ENCODE results near the gene ISG20L2. TPM values are rescaled to one million over a fixed set of nuclear protein-coding genes. Genes with fewer than 3 reads are reported as not detected.
A peak's percentile ranks its signal among the peaks of the same experiment; 100 is the strongest.

The ISG20L2 gene
- total RNA-seq, 2 donors from 2014 or later = 38.8 to 74.9 TPM

DNA sequence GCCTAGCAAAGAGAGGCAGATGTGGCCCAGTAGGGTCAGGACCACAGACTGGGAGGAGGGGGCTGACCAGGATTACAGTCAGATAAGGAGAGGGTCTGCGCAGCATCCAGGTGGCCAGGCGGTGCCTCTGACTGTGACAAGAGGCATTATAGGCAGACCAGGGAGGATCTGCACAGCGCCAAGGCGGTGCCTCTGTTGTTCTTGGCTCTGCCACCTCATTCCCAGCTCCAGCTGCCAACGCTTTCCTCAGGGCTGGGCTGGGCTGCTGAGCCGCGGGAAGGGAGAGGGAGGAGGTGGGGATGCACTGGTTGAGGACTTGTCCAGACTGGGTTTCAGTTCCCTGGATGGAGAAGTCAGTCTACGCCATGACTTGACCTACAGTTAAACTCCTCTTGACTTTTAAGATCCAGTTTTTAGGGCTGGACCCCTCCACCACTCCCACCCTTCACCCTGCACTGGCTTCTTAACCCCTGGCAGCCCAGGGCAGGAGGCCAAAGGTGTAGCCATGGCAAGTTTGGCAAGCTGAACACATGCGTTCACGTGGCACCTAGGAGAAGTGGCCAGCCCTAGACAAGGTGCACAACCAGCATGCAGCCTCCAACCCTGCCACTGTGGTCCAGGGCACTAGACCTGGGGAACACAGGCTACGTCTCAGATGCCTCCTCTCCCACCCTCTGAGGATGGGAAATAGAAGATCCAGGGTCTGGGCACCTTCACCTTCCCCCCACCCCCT, 18.6 kb downstream of the ISG20L2 start:
- Mint-ChIP-seq H3K4me1 (peaks cover 6% of the 10 kb centered on the region), H3K27ac (peak overlapping the region; percentile 15), H3K27me3 (no peaks in the 10 kb centered on the region)

DNA sequence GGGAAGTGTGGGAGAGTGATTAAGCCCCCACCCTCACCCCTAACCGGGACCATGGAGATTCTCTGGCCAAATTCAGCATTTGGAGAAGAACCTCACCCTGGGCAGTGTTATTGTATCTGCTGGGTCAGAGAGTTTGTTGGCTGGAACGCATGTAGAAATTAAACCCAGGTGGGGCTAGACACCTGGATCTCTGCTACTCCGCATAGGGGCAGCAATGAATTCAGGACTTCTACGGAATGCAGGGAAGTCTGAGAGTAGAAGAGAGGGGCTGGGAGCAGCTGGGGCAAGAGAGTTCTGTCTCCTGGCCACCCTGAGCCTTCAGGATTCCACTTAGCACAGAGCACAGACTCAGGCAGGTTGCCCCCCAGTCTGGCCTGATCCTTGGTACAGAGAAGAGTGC, 19.5 kb downstream of the ISG20L2 start:
- ATAC-seq (replicated peaks) = no peak
- Mint-ChIP-seq H3K4me1 (peaks cover 11% of the 10 kb centered on the region), H3K27me3 (peaks cover 6% of the 10 kb centered on the region), H3K36me3 (ENCODE audit: low read depth) (no peaks in the 10 kb centered on the region), H3K4me3 (no peak overlapping the region), H3K9me3 (no peaks in the 10 kb centered on the region), H3K27ac (peak overlapping the region; percentile 15)

More for the DNA sequence above, 18.6 kb downstream of the ISG20L2 start:
- Mint-ChIP-seq H3K9me3 (no peaks in the 10 kb centered on the region), H3K4me3 (no peak overlapping the region), H3K36me3 (ENCODE audit: low read depth) (no peaks in the 10 kb centered on the region)
- no peak for ATAC-seq (replicated peaks)

DNA sequence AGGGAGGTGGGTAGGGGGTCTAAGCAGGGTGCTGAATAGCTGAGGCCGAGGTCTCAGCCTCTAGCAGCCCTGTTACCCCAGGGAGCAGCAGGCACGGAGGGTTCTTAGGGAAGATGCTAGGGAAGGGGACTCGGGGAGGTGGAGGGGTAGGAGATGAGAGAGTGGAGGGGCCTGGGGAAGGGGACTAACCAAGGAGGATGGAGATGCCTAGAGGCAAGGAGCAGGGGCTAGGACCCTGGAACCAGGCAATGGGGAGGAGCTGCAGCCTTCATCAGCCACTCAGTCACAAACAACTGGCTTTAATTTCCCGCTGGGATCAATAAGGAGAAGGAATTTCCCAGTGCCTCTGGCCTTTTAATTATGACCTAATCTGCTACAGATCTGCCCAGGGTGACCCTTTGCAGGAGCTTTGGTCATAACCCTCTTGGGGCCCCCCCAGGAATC, 20.3 kb downstream of the ISG20L2 start:
- no peaks in the 10 kb centered on the region for H3K36me3 Mint-ChIP-seq (ENCODE audit: low read depth)
- no peak overlapping the region for H3K4me3 Mint-ChIP-seq
- ATAC-seq (replicated peaks) = no peak
- H3K27ac Mint-ChIP-seq = no peak overlapping the region
- H3K27me3 Mint-ChIP-seq = peaks cover 9% of the 10 kb centered on the region
- H3K4me1 Mint-ChIP-seq = peaks cover 11% of the 10 kb centered on the region
- H3K9me3 Mint-ChIP-seq = no peaks in the 10 kb centered on the region

DNA sequence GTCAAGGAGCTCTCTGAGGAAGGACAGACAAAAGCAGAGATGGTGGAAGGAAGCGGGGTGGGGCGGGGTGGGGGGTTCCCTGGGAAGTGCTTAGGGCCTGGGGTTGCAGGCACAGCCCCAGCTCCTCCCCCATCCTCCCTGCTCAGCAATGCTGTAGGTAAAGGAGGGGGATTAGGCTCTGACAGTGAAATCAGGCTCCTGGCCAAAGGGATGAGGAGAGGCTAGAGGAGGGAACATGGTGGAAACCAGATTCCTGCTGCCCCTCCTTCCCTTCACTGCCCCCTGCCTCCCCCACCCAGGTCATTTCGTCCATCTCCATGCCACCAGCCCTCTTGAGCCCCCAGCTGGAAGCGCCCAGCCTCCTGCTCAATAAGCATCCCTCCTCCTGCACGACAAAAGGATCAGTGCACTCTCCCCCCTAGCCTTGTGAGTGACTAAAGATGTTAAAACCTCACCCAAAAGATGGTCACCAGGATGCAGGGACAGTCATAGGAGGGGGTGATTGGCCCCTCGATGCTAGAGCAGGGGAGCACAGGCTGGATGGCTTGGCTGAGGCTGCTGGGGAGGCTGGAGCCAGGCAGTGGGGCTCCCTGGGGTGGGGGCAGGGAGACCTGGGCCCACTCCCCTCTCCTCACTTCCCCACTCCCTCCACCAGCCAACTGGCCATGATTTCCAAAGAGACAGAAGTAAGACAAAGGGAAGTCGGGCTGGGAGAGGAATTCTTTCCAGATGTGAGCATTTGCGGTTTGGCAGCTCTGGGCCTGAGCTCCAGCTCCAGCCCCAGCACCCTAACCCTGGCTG, 20.9 kb downstream of the ISG20L2 start:
- peak overlapping the region; percentile 85 for H3K4me3 Mint-ChIP-seq
- H3K4me1 Mint-ChIP-seq = peaks cover 11% of the 10 kb centered on the region
- H3K36me3 Mint-ChIP-seq (ENCODE audit: low read depth) = no peaks in the 10 kb centered on the region
- no peaks in the 10 kb centered on the region for H3K9me3 Mint-ChIP-seq
- peaks cover 12% of the 10 kb centered on the region for H3K27me3 Mint-ChIP-seq
- ATAC-seq (replicated peaks) = no peak
- H3K27ac Mint-ChIP-seq = peak overlapping the region; percentile 42

DNA sequence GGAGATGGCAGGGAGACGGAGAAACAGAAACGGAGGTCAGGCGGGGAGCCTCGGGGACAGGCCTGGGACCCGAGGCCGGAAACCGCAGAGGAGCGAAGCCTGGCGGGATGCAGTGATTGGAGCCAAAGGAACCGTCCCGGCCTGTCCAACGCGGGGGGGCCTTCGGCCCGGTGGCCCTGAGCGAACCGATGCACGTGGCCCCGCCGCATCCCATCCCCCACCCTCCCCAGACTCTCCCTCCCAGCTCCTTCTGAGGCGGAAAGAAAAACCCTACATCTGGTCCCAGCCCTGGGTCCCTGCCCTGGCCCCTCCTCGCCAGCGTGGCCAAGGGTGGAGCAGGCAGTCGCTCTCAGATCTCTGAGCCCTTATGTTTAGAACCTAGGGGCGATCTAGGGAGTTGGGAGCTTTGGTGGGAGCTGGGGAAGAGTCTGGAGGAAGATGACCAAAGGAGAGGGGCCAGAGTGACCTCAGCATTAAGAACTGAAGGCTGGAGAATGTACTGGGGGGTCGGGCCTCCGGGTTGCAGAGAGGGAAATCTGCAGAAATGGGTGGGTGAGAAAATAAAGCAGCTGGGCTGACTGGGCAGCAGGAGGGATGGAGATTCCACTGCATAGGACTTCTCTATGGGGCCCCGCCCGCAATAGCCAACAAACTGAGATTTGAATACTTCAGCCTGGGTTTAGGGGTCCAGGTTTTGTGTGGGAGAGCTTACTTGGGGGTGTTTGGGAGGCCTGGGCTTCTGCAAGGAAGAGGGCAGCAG, 21.7 kb downstream of the ISG20L2 start:
- Mint-ChIP-seq H3K4me3 (peak overlapping the region; percentile 85), H3K27ac (peak overlapping the region; percentile 89)
- no peak for ATAC-seq (replicated peaks)

DNA sequence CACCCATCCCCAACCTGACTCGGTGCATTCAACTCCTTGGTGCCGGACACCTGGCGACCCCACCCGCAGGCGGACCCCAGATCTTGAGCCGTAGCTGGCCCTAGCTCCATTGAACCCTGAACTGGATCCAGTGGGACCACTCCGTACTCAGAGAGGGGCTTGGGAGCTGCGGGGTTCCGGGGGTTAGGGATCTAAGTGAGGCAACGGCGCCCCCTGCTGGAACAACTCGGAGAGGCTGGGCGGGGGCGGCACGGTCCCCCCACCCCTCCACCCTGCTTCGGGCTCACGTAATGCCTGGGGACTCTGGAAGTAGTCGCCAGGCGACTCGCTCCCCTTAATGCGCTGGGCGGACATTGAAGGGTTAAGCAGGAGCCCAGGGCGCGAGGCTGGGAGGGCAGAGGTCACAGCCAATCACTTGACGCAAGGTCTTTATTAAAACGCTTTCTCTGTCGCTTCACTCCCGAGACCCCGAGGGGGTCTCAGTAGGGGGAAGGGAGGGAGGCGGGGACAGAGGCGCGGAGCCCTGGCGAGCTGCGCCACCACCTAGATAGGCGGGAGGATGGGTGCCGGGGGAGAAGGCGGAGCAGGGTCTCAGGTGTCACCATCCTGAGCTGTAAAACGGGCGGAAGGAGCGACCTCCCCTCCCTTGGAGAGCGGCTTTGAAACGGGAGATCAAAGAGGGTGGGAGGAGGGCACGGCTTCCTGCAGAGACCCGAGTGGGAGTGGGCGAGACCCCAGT, 22.5 kb downstream of the ISG20L2 start:
- peaks cover 11% of the 10 kb centered on the region for H3K4me1 Mint-ChIP-seq
- peaks cover 16% of the 10 kb centered on the region for H3K27me3 Mint-ChIP-seq
- peak overlapping the region; percentile 89 for H3K27ac Mint-ChIP-seq
- no peaks in the 10 kb centered on the region for H3K36me3 Mint-ChIP-seq (ENCODE audit: low read depth)
- peak; percentile 78 for ATAC-seq (replicated peaks)
- no peaks in the 10 kb centered on the region for H3K9me3 Mint-ChIP-seq
- peak overlapping the region; percentile 85 for H3K4me3 Mint-ChIP-seq

More for the DNA sequence above, 21.7 kb downstream of the ISG20L2 start:
- Mint-ChIP-seq H3K9me3 (no peaks in the 10 kb centered on the region), H3K36me3 (ENCODE audit: low read depth) (no peaks in the 10 kb centered on the region), H3K4me1 (peaks cover 11% of the 10 kb centered on the region), H3K27me3 (peaks cover 12% of the 10 kb centered on the region)

DNA sequence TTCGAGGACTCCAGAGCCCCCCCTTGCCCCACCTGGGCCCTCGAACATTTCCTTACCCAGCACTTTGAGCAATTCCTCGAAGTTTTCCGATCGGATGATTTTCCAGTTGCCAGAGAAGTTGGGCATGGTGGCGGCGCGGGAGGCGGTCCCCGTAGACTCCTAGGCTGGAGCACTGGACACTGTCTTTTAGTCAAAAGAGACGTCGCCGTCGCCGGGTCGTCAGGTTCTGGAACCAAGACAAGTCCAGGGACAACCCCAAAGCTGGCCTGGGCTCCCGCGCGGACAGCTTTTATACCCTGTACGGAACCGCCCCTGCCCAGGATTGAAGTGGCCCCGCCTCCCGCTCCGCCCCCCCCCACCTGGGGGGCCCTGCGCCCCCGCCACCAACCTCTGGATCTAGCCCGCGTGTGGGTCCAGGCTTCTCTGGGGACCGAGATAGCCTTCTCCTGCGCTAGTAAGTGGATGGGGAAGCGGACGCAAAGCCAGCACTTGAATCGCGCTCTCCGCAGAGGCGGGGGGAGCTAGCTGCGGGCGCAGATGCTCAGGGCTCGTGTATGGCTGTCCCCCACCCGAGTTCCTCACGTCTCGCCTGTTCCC, 23.1 kb downstream of the ISG20L2 start, which contains the start of gene CRABP2:
CRABP2 (minus strand) TSS at position 263 of the 597 bp plus-strand sequence; CDS start at position 126, 137 bp downstream.
- peaks cover 16% of the 10 kb centered on the region for H3K27me3 Mint-ChIP-seq
- ATAC-seq (replicated peaks) = peak; percentile 48

DNA sequence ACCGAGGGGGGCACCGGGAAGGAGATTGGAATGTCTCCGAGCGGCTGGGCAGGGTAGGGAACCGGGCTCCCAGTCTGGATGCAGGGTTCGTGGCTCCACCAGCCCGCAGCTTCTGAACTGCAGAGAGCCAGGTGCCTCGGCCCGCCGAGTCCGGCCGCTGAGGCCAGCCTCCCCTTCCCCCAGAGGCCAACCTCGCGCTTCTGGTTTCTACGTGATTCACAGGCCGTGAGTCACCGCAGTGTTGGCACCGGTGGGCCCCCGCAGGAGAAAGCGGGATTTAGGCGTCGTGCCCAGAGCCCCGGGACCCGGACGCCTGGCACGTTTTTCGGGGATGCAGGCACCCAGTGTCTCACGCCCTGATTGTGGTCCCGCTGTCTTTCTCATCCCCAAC, 23.6 kb downstream of the ISG20L2 start:
- Mint-ChIP-seq H3K4me3 (peak overlapping the region; percentile 85), H3K36me3 (ENCODE audit: low read depth) (no peaks in the 10 kb centered on the region), H3K27ac (peak overlapping the region; percentile 89), H3K4me1 (peaks cover 11% of the 10 kb centered on the region), H3K9me3 (no peaks in the 10 kb centered on the region), H3K27me3 (peaks cover 16% of the 10 kb centered on the region)
- ATAC-seq (replicated peaks) = peak; percentile 72

More for the DNA sequence above, 23.1 kb downstream of the ISG20L2 start, which contains the start of gene CRABP2:
- Mint-ChIP-seq H3K36me3 (ENCODE audit: low read depth) (no peaks in the 10 kb centered on the region), H3K9me3 (no peaks in the 10 kb centered on the region), H3K4me3 (peak within 1 kb of the TSS; percentile 85), H3K27ac (peak within 1 kb of the TSS; percentile 89), H3K4me1 (peaks cover 11% of the 10 kb centered on the region)

DNA sequence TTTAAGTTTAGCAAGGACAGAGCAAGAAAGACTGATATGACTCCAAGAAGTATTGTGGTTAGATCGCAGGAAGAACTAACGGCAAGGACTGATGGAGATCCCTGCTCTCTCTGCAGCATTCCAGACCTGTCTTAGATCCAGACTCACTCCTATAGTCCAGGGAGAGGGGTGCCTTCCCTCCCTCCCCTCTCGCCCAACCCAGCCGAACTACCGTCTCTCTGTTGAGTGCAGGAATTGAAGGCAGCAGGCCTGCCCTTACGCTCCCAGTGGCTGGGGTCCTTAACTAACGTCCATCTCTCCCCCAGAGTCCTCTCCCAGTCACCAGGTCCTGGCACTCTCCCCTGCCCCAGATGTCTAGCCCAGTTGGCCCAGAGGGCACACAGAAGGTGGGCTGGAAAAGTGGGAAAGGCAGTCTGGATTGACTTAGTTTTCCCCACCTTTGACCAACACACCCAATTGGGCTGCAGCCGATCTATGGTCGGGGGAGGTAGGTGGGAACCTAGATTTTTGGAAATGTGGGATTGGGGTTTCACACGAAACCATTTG, 24.3 kb downstream of the ISG20L2 start:
- H3K9me3 Mint-ChIP-seq = no peaks in the 10 kb centered on the region
- peaks cover 21% of the 10 kb centered on the region for H3K27me3 Mint-ChIP-seq
- H3K27ac Mint-ChIP-seq = no peak overlapping the region
- peaks cover 11% of the 10 kb centered on the region for H3K4me1 Mint-ChIP-seq
- ATAC-seq (replicated peaks) = no peak
- no peaks in the 10 kb centered on the region for H3K36me3 Mint-ChIP-seq (ENCODE audit: low read depth)
- peak overlapping the region; percentile 85 for H3K4me3 Mint-ChIP-seq

DNA sequence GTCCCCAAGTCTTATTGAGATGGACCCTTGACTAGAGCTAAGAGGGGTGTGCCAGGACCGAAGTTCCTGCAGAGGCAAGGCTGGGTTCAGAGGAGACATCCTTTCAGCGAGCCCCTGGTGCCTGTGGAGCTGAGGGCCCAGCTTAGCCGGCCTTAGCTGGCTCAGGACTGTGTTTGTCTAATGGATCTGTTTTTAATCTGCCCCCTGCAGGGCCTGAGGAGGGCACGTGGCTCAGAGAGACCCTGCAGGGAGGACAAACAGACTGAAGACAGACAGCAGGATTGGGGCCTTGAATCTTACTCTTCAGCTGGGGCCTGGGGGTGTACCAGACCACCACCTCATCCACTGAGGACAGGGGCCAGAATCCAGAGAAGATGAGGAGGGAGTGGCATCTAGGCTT, 24.8 kb downstream of the ISG20L2 start:
- H3K4me1 Mint-ChIP-seq = peaks cover 11% of the 10 kb centered on the region
- peak overlapping the region; percentile 85 for H3K4me3 Mint-ChIP-seq
- H3K27ac Mint-ChIP-seq = no peak overlapping the region
- H3K27me3 Mint-ChIP-seq = peaks cover 24% of the 10 kb centered on the region
- no peaks in the 10 kb centered on the region for H3K9me3 Mint-ChIP-seq
- H3K36me3 Mint-ChIP-seq (ENCODE audit: low read depth) = no peaks in the 10 kb centered on the region
- ATAC-seq (replicated peaks) = no peak

DNA sequence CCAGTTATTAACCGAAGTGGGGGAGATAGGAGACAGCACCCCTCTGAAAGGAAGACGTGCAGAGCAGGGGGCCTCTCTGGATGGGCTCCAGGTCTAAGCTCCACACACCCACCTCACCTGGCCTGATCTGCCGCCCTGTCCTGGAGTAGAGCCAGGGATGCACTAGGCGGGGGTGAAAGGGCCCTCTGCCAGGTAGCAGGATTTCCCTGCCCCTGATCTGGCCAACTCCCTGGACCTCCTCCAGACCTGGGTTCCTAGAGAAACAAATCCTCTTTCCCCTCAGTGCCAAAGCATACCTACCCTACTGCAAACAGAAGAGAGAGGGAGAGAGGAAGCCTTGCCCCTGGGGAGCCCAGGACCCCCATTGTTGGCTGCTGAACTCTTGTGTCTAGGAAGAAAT, 25.2 kb downstream of the ISG20L2 start:
- H3K36me3 Mint-ChIP-seq (ENCODE audit: low read depth) = no peaks in the 10 kb centered on the region
- H3K4me1 Mint-ChIP-seq = peaks cover 11% of the 10 kb centered on the region
- ATAC-seq (replicated peaks) = no peak
- H3K9me3 Mint-ChIP-seq = no peaks in the 10 kb centered on the region
- H3K27me3 Mint-ChIP-seq = peaks cover 26% of the 10 kb centered on the region
- H3K4me3 Mint-ChIP-seq = no peak overlapping the region
- no peak overlapping the region for H3K27ac Mint-ChIP-seq

DNA sequence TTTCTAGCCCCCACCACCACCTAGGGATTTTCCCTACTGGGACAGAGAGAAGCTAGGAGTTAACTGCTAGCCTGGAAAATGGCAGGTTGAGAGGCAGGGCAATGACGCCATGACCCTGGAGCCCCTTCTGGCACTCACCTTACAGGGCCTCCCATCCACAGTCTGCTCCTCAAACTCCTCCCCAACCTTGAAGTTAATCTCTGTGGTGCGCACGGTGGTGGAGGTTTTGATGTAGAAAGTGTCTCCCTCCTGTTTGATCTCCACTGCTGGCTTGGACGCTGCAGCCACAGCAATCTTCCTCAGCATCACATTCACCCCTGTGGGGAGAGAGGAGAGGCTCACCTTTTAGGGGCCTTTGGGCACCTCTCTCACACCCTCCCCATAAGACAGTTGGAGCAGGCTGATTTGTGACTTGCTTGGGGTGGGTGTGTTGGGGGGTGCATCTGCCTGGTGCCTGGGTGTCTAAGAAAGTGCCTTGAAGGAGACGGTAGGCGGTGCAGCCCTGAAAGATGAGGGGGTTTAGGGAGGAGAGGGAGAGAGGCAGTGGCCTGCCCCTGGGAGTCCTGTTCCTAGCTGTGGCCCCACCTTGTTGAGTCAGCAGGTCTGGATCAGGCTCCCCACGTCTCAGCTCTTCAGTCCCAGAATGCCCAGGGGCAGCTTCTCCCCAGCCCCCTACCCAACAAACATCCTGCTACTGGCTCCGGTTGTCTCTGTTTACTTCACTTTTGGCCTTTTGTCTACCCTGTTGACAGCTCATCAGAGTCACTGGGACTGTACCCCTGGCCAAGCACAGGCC, 27.6 kb downstream of the ISG20L2 start:
- Mint-ChIP-seq H3K27ac (no peak overlapping the region), H3K4me1 (peaks cover 8% of the 10 kb centered on the region), H3K36me3 (ENCODE audit: low read depth) (no peaks in the 10 kb centered on the region), H3K27me3 (peaks cover 41% of the 10 kb centered on the region), H3K4me3 (no peak overlapping the region), H3K9me3 (no peaks in the 10 kb centered on the region)
- ATAC-seq (replicated peaks) = no peak
